ENCODE measurements around the gene LAMA3.

The LAMA3 gene

GRCh38 chr18:23784832-23785245 lies 95.6 kb downstream of the LAMA3 start:
- no peak overlapping the region for H3K27ac ChIP-seq
- TF ChIP-seq CTCF (conservative IDR thresholded peaks at IDR 0.05) = no peak
- TF ChIP-seq ZFX (IDR thresholded peaks at IDR 0.05) = no peak

- H3K27ac ChIP-seq = no peak overlapping the region
- TF ChIP-seq ZFX (IDR thresholded peaks at IDR 0.05) (no peak), CTCF (conservative IDR thresholded peaks at IDR 0.05) (no peak)
These were observed 103.8 kb downstream of the LAMA3 start for GRCh38 chr18:23793051-23793450.

- TF ChIP-seq ZFX (IDR thresholded peaks at IDR 0.05) (no peak), CTCF (conservative IDR thresholded peaks at IDR 0.05) (no peak)
- H3K27ac ChIP-seq = no peak overlapping the region
These were observed 105.0 kb downstream of the LAMA3 start for GRCh38 chr18:23793985-23794867.

GRCh38 chr18:23798249-23798648 lies 109.0 kb downstream of the LAMA3 start:
- no peak overlapping the region for H3K27ac ChIP-seq
- TF ChIP-seq CTCF (conservative IDR thresholded peaks at IDR 0.05) (no peak), ZFX (IDR thresholded peaks at IDR 0.05) (no peak)

- no peak overlapping the region for H3K27ac ChIP-seq
- TF ChIP-seq ZFX (IDR thresholded peaks at IDR 0.05) (no peak), CTCF (conservative IDR thresholded peaks at IDR 0.05) (no peak)
These were observed 109.6 kb downstream of the LAMA3 start for GRCh38 chr18:23798824-23799223.

GRCh38 chr18:23799540-23799939 lies 110.3 kb downstream of the LAMA3 start:
- TF ChIP-seq CTCF (conservative IDR thresholded peaks at IDR 0.05) (no peak), ZFX (IDR thresholded peaks at IDR 0.05) (no peak)
- no peak overlapping the region for H3K27ac ChIP-seq

GRCh38 chr18:23800902-23801301 lies 111.6 kb downstream of the LAMA3 start:
- H3K27ac ChIP-seq = no peak overlapping the region
- TF ChIP-seq CTCF (conservative IDR thresholded peaks at IDR 0.05) (no peak), ZFX (IDR thresholded peaks at IDR 0.05) (no peak)

Data from C4-2B (cell line).